ENCODE measurements around the gene CLCF1.
A peak's percentile ranks its signal among the peaks of the same experiment; 100 is the strongest.

The CLCF1 gene

DNA sequence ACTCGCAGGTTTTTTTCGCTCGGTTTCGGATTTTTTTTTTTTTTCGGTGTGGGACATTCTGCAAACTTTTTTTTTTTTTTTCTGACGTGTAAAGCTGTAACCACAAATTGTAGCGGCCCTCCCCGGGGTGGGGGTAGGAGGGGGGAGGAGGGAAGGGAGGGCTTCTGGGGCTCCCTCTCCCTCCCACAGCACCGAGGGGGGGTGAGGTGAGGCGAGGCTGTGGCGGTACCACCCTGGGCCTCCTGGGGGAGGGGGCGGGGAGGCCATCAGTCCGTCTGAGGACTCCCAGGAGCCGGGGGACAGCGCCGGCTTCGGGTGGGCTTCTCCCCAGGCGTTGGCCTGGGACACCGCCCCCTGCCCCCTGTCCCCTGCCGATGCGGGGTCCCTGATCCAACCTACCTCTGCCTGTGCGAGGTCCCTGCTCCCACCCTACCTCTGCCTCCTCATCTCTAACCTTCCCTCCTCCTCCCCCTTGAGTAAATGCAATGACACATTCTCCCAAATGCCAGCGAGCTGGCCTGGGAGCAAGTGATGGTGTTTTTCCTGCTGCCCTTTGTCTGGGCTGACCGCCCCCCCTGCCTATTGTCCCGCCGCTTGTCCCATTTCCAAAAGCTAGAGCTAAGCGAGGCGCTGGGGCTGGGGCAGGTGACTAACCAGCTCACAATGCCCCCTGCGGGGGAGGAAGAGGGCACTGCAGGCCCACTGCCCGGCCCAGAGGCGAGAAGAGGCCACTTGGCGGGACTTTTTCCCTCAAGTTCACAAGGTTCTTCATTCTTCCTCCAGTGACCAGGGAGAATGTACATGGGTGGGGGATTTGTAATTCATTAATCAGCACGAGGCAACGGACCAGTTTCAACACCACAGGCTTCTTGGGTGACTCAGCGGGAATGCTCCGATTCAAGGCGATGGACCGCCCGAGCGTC is 511 bp upstream of the CLCF1 start:
- DNase-seq, result peak; percentile 59

DNA sequence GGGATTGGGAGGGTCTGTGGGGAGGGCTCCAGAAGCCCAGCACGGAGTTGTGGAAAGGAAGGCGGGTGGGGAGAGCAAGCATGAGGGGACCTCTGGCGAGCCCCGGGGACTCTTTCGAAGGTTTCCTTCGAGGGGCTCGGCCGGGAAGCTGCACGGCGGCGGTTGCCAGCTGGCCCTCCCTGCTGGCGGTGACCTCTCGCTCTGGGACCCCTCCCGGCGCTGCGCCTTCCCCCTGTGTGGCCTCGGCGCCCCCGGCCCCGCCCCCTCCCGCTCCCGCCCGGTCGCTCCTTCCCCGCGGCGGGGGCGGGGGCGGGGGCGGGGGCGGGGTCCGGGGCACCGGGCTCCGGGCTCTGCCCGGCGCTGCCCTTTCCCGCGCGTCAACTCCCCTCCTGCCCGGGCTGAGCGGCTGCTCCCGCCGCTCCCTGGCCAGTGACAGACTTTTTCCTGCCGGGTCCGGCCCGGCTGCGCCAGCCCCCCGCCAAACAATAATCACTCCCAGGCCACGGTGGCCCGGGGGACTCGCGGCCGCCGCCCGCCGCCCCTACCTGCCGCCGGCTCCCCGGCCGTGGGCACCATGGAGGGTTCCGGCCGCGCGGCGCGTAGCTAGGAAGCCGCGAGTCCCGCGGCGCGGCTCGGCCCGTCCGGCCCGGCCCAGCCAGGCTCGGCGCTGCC is 941 bp downstream of the CLCF1 start:
- peak; percentile 47 for DNase-seq

DNA sequence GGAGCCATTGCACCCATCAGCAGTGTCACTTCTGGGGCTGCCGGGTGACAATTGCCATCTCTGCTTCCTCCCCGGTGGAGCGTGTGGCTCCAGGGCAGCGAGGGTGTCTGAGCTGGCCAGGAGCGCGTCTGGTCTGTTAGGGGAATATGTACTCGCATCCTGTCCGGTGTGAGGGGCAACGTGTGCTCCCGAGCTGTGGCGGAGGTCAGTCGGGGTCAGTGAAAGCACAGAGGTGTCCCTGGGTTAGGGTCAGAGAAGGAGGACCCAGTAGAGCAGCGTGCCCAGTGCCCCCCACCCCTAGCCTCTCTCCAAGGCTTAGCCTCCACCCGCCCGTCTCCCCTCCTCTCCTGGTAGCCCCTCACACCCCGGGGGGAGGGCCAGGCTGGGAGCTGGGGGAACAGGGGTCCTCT is 1.5 kb downstream of the CLCF1 start:
- no peak for DNase-seq

DNA sequence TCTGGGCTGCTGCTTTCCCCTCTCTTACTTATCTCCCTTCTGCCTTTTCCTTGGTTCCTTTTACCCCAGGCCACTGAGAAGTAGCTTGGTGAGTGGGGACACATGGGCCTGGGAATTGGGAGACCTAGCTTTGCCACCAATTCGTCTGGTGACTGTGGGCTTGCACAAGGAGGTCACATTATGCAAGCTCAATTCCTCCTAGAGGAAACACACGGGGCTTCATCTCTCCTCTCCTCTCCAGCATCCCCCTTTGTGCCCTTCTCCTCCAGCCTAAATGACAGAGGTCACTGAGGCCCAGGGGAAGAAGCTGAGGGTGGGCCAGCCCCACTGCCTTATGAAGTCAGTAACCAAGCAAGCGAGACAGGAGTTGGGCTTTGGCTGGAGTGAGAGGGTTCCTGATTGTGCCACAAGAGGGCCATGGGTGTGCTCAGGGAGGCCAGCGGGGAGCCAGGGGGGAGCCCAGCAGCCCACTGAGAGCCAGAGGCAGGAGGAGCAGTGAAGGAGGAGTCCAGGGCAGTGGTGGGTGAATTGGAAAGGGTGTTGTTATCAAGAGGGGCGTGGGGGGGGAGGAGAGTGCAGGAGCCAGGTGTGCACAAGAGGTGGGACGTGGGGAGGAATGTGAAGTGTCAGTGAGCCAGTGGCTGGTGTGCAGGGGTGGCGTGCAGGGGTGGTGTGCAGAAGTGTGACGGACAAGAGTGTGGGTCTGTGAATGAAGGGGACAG is 2.0 kb downstream of the CLCF1 start:
- no peak for DNase-seq

DNA sequence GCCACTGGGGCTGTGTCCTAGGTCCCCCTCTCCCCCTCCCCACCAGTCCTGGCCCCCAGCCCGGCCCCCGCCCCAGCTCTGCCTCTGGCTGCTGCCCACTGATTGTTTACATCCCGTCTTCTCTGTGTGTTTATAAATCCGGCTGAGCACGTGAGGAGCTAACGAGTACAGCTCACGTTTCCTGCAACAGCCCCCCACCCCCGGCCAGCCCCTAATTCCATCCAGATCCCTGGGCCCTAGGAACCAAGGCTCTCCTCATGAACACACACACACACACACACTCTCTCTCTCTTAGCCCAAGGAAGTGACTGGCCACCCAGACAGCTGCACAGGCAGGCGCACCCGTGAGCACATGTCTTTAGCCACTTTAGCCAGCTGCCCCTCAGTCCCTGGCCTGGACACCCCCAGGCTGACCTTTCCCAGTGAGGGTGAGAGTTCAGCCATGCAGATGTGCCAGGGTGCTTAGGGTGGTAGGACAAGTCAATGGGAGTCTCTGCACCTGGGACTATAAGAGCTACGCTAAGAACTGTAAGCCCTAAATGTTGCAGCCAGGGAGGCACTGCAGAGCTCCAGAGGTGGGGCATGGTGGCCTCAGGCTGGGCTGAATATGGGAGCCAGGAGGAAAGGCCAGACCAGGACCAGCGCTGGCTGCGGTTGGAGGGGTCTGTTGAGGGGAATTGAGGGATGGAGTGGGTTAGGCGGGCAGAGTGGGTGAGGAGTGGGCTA is 2.9 kb downstream of the CLCF1 start:
- peak; percentile 51 for DNase-seq

DNA sequence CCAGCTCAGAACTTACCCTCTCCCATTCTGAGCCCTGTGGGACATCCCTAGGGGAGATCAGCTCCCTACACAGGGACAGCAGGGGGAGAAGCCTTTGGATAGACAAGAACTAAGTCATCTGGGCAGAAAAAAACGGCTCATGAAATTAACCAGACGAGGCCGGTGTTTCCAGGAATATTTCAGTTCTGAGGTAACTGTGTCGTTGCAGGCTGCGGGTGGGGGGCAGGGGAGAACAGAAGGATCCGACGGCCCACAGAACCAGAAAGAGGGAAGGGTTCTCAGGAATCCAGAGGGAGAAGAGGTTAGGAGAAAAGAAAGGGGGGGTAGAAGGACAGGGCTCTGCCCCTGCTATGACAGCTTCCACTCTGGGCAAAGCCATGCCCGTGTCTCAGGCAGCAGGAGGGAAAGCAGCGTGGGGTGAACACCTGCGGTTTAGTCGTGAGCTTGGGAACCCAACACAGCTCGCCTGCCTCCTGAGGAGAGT is 3.6 kb downstream of the CLCF1 start:
- peak; percentile 51 for DNase-seq

DNA sequence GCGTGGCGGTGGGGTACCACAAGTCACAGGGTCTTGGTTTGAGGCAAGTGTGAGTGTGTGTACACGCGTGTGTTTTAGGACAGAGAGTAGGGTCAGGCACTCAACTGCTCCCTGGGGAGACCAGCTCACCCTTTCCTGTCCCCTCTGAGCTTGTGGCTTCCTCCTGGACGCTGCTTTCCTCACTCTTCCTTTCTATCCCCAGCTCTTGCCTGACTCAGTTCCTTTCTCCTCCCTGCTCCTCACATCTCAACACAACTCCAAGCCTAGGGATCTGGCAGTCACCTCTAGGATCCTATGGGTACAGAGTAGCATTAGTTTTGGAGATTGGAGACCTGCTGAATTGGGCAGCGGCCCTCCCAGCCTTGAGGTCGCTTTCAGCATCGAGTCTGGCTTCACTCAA is 4.1 kb downstream of the CLCF1 start:
- no peak for DNase-seq

DNA sequence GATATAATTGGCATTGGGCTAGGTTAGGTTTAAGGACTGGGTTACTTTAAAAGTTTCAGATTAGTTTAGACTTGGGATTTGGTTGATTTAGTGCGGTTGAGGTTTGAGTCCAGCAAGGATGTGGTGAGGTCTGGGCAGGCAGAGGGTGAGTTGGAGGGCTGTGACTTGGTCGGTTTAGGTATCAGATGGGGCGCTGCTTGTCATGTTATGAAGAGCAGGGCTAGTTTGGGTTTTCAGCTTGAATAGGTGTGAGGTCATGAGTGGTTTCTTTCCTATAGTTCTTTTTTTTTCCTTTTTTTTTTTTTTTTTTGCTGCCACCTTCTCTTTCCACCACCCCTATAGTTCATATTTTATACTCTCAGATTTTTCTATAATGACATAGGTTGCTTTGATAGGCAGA is 4.8 kb downstream of the CLCF1 start:
- no peak for DNase-seq

DNA sequence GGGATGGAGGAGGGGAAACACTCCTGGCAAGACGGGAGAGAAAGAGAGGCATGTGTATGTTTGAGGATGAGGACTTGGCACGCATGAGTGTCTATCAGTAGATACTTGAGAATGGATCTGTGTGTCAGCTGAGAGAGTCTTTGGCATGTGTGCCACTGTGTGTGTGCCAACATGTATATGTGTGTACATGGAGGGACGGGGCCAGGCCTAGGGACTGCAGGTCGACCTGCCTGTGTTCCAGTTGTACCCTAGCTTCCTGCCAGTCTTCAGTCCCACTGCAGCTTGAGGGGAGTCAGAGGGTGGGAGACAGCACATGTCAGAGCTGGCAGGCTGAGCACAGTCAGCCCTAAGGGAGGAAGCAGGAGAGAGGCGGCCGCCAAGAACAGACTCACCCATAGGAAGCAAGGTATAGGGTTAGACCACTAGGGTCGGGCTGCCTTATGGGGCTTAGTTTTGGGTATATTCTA is 5.6 kb downstream of the CLCF1 start:
- DNase-seq, result no peak

DNA sequence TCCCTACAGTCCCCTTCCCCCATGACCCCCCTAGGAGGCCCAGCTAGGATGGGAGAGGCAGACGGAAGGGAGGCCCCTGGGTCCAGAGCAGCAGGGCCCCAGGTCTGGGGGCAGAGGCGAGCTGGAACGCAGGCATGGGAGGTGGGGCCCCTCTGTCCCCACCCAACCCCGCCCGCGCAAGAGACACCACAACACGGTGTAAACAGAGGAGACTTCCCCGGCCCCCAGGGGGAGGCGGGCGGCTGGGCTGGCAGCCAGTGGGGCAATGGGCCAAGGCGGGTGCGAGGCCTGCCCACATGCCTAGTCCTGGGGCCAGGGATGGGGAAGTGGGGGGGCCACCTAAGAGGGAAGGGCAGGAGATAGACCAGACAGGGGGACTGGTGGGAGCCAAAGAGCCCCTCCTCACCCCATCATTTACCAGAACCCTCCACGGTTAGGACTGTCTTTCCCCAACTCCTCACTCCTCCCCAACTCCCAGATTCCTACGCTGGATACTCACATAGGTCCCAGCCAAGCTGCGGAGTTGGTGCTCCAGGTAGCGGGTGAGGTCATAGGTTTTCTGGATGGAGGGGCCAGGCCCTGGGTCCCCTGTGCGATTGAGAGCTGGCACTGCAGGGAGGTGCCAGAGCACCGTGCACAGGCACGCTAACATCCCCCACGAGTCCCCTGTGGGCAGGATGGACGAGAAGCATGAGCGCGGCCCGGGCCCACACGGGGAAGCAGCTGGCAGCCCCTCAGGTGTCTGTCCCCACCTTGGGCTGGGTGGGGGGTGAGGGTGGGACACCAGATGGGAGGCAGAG is 6.2 kb downstream of the CLCF1 start:
- DNase-seq, result no peak

DNA sequence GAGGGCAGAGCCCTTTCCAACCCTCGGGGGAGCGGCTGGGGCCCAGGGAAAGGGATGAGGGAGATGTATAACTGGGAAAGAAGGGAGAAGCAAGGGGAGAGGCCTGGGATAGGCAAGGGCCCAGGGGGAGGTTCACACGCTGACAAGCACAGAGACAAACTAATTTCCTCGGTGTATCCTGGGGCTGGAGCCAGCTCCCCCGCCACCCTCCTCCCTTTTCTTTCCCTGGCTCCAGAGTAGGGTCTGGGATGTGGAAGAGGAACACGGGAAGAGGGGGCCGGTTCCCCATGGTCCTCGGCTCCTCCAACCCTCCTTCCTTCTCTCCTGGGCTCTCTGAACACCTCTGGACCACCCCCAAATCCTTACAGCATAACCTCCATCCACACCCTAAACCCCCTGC is 6.9 kb downstream of the CLCF1 start:
- DNase-seq, result no peak

DNA sequence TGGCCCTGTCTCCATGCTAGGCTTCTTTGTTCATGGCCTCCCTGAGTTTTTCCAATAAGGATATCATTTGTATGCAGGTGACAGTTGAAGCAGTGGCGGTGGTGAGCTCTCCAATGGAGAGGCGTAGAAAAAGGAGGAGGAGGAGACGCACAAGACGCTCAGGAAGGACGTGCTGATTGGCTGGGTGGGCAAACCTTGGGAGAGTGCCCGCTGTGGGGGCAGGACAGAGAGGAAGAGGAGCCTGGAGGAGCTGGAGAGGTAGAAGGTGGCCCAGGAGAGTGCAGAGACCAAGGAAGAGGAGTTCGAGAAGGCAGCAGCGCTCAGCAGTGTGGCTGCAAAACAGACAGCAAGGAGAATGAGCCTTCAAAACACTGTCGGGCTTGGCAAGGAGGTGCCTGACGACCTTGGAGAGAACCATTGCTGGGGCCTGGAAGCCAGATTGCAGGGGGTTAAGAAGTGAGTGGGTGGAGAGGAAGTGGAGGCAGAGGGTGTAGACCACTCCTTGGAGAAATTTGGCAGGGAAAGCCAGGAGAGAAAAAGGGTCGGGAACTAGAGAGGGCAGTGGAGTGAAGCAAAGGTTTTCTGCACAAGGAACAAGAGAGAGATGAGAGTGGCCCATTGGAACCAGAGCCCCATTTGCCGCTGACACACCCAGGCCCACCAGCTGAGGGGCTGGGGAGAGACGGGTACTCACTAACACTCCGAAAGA is 7.5 kb downstream of the CLCF1 start:
- no peak for DNase-seq

DNA sequence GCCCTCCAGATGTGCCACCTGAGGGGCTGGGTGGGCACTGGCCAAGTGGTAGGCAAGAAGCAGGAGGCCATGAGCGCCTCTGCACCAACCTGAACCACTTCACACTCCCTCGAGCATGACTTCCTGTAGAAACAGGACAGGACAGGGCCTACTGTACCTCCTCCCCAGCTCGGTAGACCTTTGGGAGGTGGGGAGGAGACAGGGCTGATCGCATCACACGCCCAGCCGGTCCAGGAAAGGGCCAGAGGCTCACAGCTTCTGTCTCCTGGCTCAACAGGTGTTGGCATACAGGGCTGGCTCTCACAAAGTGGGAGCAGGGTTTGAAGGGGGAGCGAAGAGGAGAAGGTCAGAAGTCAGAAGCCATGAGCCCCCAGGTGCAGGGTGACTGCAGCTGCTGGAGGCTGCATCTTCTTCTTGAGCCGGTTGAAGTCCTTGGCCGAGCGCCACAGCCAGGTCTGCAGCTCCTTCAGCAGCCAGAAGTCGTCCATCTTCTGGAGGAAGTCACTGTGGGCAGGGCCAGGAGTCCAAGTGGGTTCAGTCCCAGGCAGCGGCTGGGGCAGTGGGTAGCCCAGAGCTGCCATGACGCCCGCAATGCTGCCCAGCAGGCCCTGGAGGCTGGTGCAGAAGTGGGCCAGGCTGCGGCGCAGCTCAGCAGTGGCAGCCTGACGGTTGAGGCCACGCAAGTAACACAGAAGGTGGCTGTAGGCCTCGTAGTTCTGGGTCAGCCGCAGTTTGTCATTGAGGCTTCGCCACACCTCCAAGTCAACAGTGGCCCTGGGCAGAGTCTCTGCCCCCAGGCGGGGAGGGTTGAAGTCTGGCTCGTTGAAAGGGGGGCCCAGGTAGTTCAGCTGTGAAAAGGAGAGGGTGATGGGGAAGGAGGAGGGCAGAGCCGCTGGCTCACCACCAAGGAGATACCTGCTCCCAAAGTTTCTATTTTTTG is 8.3 kb downstream of the CLCF1 start:
- no peak for DNase-seq

DNA sequence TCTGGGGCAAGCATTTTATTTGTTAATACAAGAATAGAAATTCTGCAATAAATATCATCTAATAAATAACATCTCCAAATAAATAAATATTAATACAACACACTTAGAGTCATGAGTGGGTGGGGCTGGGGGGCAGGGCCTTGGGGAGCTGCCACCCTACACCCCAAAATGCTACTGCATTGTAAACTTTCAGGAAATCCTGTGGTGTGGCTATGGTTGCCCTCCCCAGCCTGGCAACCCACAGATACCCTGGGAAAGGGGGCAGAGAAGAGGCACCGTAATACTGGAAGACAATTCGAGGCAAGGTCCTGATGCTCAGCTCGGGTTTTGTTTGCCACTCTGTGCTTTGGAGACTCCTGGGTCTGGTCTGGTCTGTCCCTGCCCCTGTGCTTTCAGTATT is 9.2 kb downstream of the CLCF1 start:
- DNase-seq, result no peak

DNA sequence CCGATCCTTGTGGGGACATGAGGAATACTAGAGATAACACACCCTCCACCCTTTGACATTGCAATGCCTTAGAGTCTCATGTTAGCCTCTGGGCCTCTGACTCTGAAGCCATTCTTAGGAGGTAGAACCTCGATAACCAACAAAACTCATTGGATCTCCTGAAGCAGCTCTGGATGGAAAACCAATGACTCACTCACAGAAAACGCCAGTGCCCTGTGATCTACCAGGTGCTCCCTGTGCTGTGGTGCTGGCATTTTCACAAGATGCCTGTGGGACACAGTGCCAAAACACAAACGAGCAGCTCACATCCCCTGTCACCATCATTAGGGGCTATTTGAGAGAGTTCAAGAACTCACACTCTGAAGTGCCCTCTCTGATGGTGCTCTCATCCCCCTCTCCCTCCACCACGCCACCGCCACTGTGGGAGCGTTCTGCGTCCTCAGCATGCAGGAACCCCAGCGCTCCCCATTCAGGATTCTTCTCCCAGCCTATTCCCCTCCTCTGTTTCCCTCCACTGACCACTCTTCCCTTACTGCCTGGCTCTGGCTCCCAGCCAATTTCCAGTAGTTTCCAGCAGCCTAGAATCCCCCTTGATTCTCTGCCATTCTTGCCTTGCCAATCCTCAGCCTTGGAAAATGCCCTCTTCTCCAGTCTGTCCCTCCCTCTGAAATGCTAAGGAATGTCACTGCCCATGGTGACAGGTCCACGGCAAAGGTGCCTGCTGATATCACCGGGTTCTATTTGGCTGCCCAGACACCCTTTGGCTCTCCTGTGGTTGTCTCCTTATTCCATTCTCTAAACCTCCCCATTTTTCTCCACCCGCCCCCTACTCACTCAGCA is 15.3 kb downstream of the CLCF1 start:
- no peak for DNase-seq

DNA sequence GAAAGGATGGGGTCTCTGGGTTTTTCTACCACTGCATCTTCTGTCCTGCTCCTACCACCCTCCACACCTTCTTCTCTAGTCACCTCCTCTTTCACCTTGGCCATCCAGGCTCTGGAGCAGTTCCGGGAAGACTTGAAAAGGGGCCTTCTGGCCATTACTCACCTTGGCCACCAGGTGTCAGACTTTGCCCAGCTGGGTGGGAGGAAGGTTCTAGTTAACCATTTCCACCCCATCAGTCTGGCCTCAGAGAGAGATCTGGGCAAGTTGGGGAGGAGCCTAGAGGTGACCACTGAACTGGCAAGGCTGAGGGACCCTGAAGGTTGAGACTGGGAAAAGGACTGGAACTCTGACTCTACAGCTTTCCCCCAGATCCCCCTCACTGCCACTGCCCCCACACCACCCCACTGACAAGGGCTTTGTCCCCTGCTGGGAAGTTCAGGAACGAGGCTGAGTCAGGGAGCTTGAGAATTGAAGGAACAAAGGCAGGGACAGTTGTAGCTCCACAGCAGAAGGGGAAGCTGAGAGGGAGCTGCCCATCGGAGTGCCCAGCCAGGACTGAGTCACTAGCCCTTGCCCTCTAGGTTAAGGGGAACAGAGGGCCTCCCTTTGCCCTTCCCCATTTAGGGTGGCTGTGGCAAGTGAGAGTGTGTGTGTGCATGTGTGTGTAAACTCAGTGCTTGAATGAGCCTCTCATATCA is 16.4 kb downstream of the CLCF1 start:
- peak; percentile 76 for DNase-seq

DNA sequence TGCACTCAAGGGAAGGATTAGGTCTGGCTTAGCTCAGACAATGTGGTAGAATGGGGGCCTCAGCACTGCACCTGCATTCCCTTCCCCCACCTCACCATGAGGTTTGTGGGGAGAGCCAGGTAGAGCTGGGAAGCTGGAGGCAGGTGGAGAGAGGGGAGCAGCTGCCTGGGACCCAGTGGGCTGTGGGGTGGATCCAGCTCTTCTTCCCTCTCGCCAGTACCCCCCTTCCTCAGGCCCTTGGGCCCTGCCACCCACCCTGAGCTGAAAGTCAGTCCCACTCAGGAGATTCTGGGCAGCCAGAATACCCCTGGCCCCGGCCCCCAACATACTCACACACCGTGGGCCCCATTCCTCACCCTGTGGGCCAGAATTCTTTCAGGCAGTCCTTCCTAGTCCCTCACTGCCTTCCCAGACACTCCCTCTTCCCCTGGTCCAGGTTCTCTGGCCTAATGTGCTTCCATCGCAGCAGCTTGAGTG is 17.0 kb downstream of the CLCF1 start:
- DNase-seq, result no peak

DNA sequence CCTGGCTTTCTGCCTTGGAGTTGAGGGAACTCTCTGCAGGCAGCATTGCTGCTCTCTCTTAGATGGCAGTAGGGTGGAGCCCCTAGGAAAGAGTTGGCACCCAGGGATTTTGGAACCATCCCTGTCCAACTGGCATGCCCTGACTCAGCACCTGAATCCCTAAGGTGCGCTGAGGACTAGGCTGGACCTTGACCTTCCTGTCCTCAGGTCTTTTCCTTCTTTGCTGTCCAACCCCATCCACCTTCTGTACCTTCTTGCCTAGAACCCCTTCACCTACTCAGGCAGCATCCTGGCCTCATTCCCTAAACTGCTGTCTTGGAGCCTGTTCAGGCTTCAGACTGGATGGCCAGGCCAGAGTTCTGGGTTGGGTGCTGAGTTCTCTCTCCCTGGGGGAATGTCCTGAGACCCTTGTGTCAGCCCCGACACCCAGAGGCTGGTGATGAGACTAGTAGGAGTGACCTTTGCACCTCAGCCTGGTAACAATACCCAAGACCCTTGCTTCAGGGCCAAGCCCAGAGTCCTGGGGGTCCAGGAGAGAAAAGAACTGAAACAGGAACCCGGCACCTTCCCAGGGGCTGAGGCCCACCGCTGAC is 17.5 kb downstream of the CLCF1 start:
- no peak for DNase-seq

All from NCI-H146 (cell line).